Subcutaneous adipose tissue (tissue), 4 donors: ENCODE measurements around the gene KCNK7. TPM values are rescaled to one million over a fixed set of nuclear protein-coding genes. Genes with fewer than 3 reads are reported as not detected.

Source experiments
- CTCF ChIP-seq: fragments of 450-650 bp; IDR thresholded peaks from one replicate; pipeline ENCODE4 v1.5.1; 2016; ENCODE audit warnings: low read depth, mild to moderate bottlenecking, control low read depth, antibody characterized with exemption, moderate library complexity
- total RNA-seq, 4 donors: library from RNA; depleted of rRNA; stranded (reverse); fragments of >200 nt; gene quantifications; one replicate each; pipeline ENCODE4 v1.1.0, GENCODE V29; 2016

Gene KCNK7
- total RNA-seq, 4 donors from 2014 or later, result 0.57 TPM; not detected in 3

GRCh38 chr11:65617990-65618751 is 22.6 kb upstream of the KCNK7 start:
- TF ChIP-seq CTCF, result no peak

- no peak for TF ChIP-seq CTCF
These were observed 21.7 kb upstream of the KCNK7 start for GRCh38 chr11:65617136-65617850.

GRCh38 chr11:65616575-65617001 is 21.0 kb upstream of the KCNK7 start:
- TF ChIP-seq CTCF, result no peak

- no peak for TF ChIP-seq CTCF
These were observed 20.5 kb upstream of the KCNK7 start for GRCh38 chr11:65615950-65616574.

GRCh38 chr11:65615229-65615949 is 19.8 kb upstream of the KCNK7 start, which contains the start of gene PCNX3:
Gene PCNX3, plus strand, starts transcription at chr11:65615776. Its CDS starts 536 bp downstream, at chr11:65616312.
- no peak for TF ChIP-seq CTCF

GRCh38 chr11:65613091-65613928 is 17.7 kb upstream of the KCNK7 start:
- no peak for TF ChIP-seq CTCF
